Measurements from ENCODE around the gene BARX2.

- TF ChIP-seq CTCF (IDR thresholded peaks at IDR 0.05) (no peak), POLR2A (IDR thresholded peaks at IDR 0.05) (no peak)
Measured at GRCh38 chr11:129428557-129428956, 52.9 kb downstream of the BARX2 start.
